ENCODE results near the gene ADAMTS1. TPM values are rescaled to one million over a fixed set of nuclear protein-coding genes. Genes with fewer than 3 reads are reported as not detected.

The ADAMTS1 gene
- total RNA-seq, 1 experiment from 2014 or later, result 35.6 TPM

GRCh38 chr21:26797878-26798456 lies 47.2 kb downstream of the ADAMTS1 start:
- POLR2A ChIA-PET, result no interaction called here
- H3K36me3 Mint-ChIP-seq, result peaks cover 6% of the 10 kb centered on the region; the same call in 1 of the 2 replicates
- no peak overlapping the region for H3K27ac Mint-ChIP-seq
- TF ChIP-seq EMX1 (CRISPR knock-in tag; IDR thresholded peaks at IDR 0.05) (no peak), CDX4 (CRISPR knock-in tag; IDR thresholded peaks at IDR 0.05; ENCODE audit: borderline replicate concordance) (no peak), E2F5 (CRISPR knock-in tag; IDR thresholded peaks at IDR 0.05) (no peak), ATF3 (CRISPR knock-in tag; conservative IDR thresholded peaks at IDR 0.05) (no peak), NFATC4 (CRISPR knock-in tag; IDR thresholded peaks at IDR 0.05) (no peak), ZNF671 (CRISPR knock-in tag; IDR thresholded peaks at IDR 0.05) (no peak), MYBL2 (CRISPR knock-in tag; IDR thresholded peaks at IDR 0.05) (no peak), ELF4 (CRISPR knock-in tag; IDR thresholded peaks at IDR 0.05; ENCODE audit: low read depth) (no peak), ESRRA (CRISPR knock-in tag; IDR thresholded peaks at IDR 0.05; ENCODE audit: borderline replicate concordance) (no peak), ZNF263 (CRISPR knock-in tag; IDR thresholded peaks at IDR 0.05; ENCODE audit: low read depth) (no peak), MXD4 (CRISPR knock-in tag; IDR thresholded peaks at IDR 0.05; ENCODE audit: borderline replicate concordance) (no peak), SP1 (CRISPR knock-in tag; conservative IDR thresholded peaks at IDR 0.05) (no peak), ZNF396 (CRISPR knock-in tag; IDR thresholded peaks at IDR 0.05; ENCODE audit: borderline replicate concordance) (no peak), ZNF532 (CRISPR knock-in tag; IDR thresholded peaks at IDR 0.05; ENCODE audit: borderline replicate concordance) (no peak), ZSCAN18 (CRISPR knock-in tag; IDR thresholded peaks at IDR 0.05) (no peak), TEAD4 (CRISPR knock-in tag; IDR thresholded peaks at IDR 0.05) (no peak), AFF4 (CRISPR knock-in tag; IDR thresholded peaks at IDR 0.05; ENCODE audit: borderline replicate concordance) (no peak)
- ATAC-seq (no peak), DNase-seq (ENCODE audit: low spot score) (no peak)
- H3K9me3 Mint-ChIP-seq, result peaks cover 12% of the 10 kb centered on the region
- no peaks in the 10 kb centered on the region for H3K27me3 Mint-ChIP-seq (ENCODE audit: low read depth)
- H3K4me1 Mint-ChIP-seq, result peaks cover 14% of the 10 kb centered on the region
- no peak overlapping the region for H3K4me3 Mint-ChIP-seq
- CTCF ChIA-PET, result interaction anchor here (1.4 kb wide), 1 partner anchor 65 kb away, joined by 3 read pairs; no protein-coding TSS in a partner anchor

Measured in WTC11 (cell line).